SU-DHL-6 (cell line): ENCODE results near the gene KRT6B.

ENCODE experiments used
- H2AFZ ChIP-seq: fragments of 200-600 bp; sonication (generic); 2 replicates; pipeline ENCODE4 v1.6.1; 2014; ENCODE audit warnings: low read depth, mild to moderate bottlenecking, moderate library complexity, mixed read lengths, antibody characterized with exemption, low read length; ENCODE audit not compliant: severe bottlenecking
- H3F3A ChIP-seq: fragments of 200-600 bp; shearing (Covaris generic); 2 replicates; pipeline ENCODE4 v1.6.0; 2016; ENCODE audit warnings: antibody characterized with exemption, mild to moderate bottlenecking; ENCODE audit not compliant: insufficient read depth
- H3K27ac ChIP-seq: fragments of 200-600 bp; sonication (generic); 2 replicates; pipeline ENCODE4 v1.5.1; 2016; ENCODE audit warnings: low read depth, mild to moderate bottlenecking, low read length, moderate library complexity, mixed read lengths
- H3K27me3 ChIP-seq: fragments of 200-600 bp; sonication (generic), shearing (Covaris generic); 2 replicates; pipeline ENCODE4 v1.6.0; 2014; ENCODE audit warnings: mild to moderate bottlenecking, low read length
- H3K36me3 ChIP-seq: fragments of 200-600 bp; sonication (generic); 2 replicates; pipeline ENCODE4 v1.6.1; 2014; ENCODE audit warnings: mild to moderate bottlenecking, low read length, mixed read lengths
- H3K4me2 ChIP-seq: fragments of 300-600, 200-600 bp; shearing (Covaris generic), sonication (generic); 2 replicates; pipeline ENCODE4 v1.6.0; 2014; ENCODE audit warnings: low read length, low read depth, mild to moderate bottlenecking; ENCODE audit not compliant: poor library complexity, severe bottlenecking
- H3K4me3 ChIP-seq: fragments of 200-600 bp; sonication (generic); 2 replicates; pipeline ENCODE4 v1.5.1; 2014; ENCODE audit warnings: antibody characterized with exemption, low read length, mild to moderate bottlenecking, mixed read lengths; ENCODE audit not compliant: insufficient read depth, poor library complexity, severe bottlenecking
- H3K79me2 ChIP-seq: fragments of 200-600 bp; sonication (generic); 2 replicates; pipeline ENCODE4 v1.6.1; 2014; ENCODE audit warnings: mild to moderate bottlenecking, low read length, moderate library complexity; ENCODE audit not compliant: insufficient read depth
- H3K9ac ChIP-seq: fragments of 200-600 bp; sonication (generic); 2 replicates; pipeline ENCODE4 v1.7.0; 2014; ENCODE audit warnings: mild to moderate bottlenecking, low read length
- H3K9me2 ChIP-seq: fragments of 200-600 bp; sonication (generic); replicated peaks from 2 replicates; pipeline ENCODE4 v1.6.1; 2014; ENCODE audit warnings: low read length; ENCODE audit not compliant: insufficient read depth
- H3K9me3 ChIP-seq: fragments of 200-600 bp; sonication (generic); 2 replicates; pipeline ENCODE4 v1.6.1; 2014; ENCODE audit warnings: low read length, mixed read lengths; ENCODE audit not compliant: insufficient read depth
- H4K20me1 ChIP-seq: fragments of 200-600 bp; sonication (generic); 2 replicates; pipeline ENCODE4 v1.6.1; 2014; ENCODE audit warnings: low read depth, mild to moderate bottlenecking, antibody characterized with exemption, low read length, moderate library complexity, mixed read lengths
- EZH2phosphoT487 ChIP-seq: fragments of 200-600 bp; sonication (generic), shearing (Covaris generic); conservative IDR thresholded peaks from 2 replicates; pipeline ENCODE4 v1.6.1; 2018; ENCODE audit warnings: mild to moderate bottlenecking, antibody characterized with exemption, low read length, moderate library complexity, mixed read lengths
- TF ChIP-seq, protein P1 (sequence below): fragments of 200-600 bp; sonication (generic); IDR thresholded peaks from one replicate; pipeline ENCODE4 v1.5.1; 2017; ENCODE audit warnings: antibody characterized with exemption, mild to moderate bottlenecking, low read length, moderate library complexity; ENCODE audit not compliant: insufficient read depth, poor library complexity, severe bottlenecking

KRT6B gene

DNA sequence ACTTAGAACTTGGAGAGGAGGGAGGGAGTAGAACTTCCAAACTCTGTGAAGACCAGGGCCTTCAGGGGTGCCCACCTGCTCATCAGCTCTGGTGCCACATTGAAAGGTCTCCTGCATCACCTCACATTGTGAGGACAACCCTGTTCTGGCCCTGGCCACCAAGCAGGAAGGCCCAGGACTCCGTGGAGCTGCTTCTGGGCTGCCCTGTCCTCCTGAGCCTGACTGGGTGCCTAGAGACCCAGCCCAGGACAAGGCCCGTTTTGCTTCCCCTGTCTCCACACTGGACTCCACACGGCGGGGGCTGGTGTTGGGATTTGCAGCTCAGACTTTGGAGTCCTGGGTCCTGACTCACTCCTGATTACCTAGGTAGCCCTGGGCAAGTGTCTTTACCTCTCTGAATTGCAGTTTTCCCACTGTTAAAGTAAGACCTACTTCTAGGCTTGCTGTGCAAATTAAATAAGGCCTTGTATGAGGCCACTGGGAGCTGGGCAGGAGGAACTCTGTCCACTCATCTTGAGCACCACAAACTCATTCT is 33.3 kb downstream of the KRT6B start:
- TF ChIP-seq, protein P1, sequence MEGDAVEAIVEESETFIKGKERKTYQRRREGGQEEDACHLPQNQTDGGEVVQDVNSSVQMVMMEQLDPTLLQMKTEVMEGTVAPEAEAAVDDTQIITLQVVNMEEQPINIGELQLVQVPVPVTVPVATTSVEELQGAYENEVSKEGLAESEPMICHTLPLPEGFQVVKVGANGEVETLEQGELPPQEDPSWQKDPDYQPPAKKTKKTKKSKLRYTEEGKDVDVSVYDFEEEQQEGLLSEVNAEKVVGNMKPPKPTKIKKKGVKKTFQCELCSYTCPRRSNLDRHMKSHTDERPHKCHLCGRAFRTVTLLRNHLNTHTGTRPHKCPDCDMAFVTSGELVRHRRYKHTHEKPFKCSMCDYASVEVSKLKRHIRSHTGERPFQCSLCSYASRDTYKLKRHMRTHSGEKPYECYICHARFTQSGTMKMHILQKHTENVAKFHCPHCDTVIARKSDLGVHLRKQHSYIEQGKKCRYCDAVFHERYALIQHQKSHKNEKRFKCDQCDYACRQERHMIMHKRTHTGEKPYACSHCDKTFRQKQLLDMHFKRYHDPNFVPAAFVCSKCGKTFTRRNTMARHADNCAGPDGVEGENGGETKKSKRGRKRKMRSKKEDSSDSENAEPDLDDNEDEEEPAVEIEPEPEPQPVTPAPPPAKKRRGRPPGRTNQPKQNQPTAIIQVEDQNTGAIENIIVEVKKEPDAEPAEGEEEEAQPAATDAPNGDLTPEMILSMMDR = no peak
- no peak for TF ChIP-seq EZH2phosphoT487
- no peak overlapping the region for H3K4me2 ChIP-seq
- H3K9me2 ChIP-seq = no peaks in the 10 kb centered on the region
- no peaks in the 10 kb centered on the region for H3K79me2 ChIP-seq
- H4K20me1 ChIP-seq = no peaks in the 10 kb centered on the region
- H3F3A ChIP-seq = no peaks in the 10 kb centered on the region
- no peak overlapping the region for H3K4me3 ChIP-seq
- H3K9me3 ChIP-seq = no peaks in the 10 kb centered on the region
- H3K27me3 ChIP-seq = no peaks in the 10 kb centered on the region
- H3K27ac ChIP-seq = no peak overlapping the region
- H3K36me3 ChIP-seq = no peaks in the 10 kb centered on the region
- no peak overlapping the region for H2AFZ ChIP-seq
- no peak overlapping the region for H3K9ac ChIP-seq

DNA sequence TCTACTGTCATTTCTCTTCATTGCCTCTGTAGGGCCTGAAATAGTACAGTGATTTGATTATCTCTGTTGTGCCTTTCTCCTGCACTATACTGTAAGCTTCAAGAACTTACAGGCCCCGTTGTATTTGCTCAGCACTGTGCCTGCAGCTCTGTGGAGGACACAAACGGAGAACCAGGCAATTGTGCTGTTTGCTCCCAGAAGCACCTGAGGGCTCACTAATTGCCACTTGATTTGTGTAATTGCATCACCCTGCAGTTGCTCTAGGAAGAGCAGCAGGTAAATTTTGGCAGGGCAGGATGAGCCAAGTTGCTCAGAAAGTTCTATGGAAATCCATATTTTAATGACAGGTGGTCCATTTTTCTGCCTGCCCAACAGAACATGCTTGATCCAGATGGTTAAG is 34.2 kb downstream of the KRT6B start:
- no peak overlapping the region for H3K9ac ChIP-seq

DNA sequence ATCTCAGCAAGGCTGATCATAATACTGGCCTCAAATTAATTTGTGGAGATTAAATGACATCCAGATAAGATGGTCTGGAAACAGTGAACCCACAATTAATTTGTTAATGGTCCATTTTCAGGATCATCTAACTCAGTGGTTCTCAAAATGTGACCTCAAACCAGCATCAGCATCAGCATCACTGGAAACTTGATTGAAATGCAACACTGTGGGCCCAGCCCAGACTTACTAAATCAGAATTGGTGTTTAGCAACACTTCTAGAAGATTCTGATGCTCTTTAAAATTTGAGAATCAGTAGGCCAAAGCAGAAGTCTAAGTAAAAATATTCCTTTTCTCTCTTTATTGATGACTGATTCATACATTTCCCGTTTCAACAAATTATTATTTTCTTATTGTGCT is 35.2 kb downstream of the KRT6B start:
- TF ChIP-seq, protein P1 = no peak
- no peak for TF ChIP-seq EZH2phosphoT487
- no peak overlapping the region for H3K27ac ChIP-seq
- no peaks in the 10 kb centered on the region for H3K27me3 ChIP-seq

More for the DNA sequence above, 34.2 kb downstream of the KRT6B start:
- Histone ChIP-seq H3K36me3 (no peaks in the 10 kb centered on the region), H2AFZ (no peak overlapping the region), H4K20me1 (no peaks in the 10 kb centered on the region), H3K79me2 (no peaks in the 10 kb centered on the region), H3K27ac (no peak overlapping the region), H3K9me3 (no peaks in the 10 kb centered on the region), H3K9me2 (no peaks in the 10 kb centered on the region), H3K27me3 (no peaks in the 10 kb centered on the region), H3F3A (no peaks in the 10 kb centered on the region), H3K4me3 (no peak overlapping the region), H3K4me2 (no peak overlapping the region)
- no peak for TF ChIP-seq EZH2phosphoT487
- TF ChIP-seq, protein P1 = no peak

More for the DNA sequence above, 35.2 kb downstream of the KRT6B start:
- Histone ChIP-seq H3K9ac (no peak overlapping the region), H3K79me2 (no peaks in the 10 kb centered on the region), H3F3A (no peaks in the 10 kb centered on the region), H3K9me2 (no peaks in the 10 kb centered on the region), H2AFZ (no peak overlapping the region), H4K20me1 (no peaks in the 10 kb centered on the region), H3K36me3 (no peaks in the 10 kb centered on the region), H3K4me2 (no peak overlapping the region), H3K4me3 (no peak overlapping the region), H3K9me3 (no peaks in the 10 kb centered on the region)
